Left renal pelvis (tissue), 4 donors: ENCODE results near the gene ZEB2. TPM values are rescaled to one million over a fixed set of nuclear protein-coding genes. Genes with fewer than 3 reads are reported as not detected.
A peak's percentile ranks its signal among the peaks of the same experiment; 100 is the strongest.

Source experiments
- DNase-seq, 4 donors: peaks; one replicate each; pipeline ENCODE4 v3.0.0-alpha.2; 2013; ENCODE audit warnings: low read depth in 4 of 4, low spot score in 3 of 4
- polyA plus RNA-seq, 4 donors: library from polyadenylated mRNA; unstranded; fragments of 120-200 nt; gene quantifications; one replicate each; pipeline ENCODE4 v1.2.1, GENCODE V29; 2013; ENCODE audit not compliant: insufficient read length in 4 of 4

ZEB2 gene
- polyA plus RNA-seq, 4 donors = 60.5 to 165 (median 118) TPM

DNA sequence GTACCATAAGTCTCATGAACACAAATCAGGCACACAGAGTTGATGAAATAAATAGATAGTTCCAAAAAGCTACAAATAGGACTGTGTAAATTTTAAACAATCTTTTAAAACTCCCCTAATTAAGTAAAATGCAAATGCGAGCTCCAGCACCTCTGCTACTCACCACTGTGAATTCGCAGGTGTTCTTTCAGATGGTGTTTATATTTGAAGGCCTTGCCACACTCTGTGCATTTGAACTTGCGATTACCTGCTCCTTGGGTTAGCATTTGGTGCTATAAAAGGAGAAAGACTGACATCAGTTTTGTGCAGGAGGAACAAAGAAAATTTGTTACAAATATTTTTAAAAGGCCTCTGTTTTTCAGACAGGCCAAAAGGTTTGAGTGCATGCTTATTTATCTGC, 118.9 kb downstream of the ZEB2 start:
- no peak for DNase-seq

DNA sequence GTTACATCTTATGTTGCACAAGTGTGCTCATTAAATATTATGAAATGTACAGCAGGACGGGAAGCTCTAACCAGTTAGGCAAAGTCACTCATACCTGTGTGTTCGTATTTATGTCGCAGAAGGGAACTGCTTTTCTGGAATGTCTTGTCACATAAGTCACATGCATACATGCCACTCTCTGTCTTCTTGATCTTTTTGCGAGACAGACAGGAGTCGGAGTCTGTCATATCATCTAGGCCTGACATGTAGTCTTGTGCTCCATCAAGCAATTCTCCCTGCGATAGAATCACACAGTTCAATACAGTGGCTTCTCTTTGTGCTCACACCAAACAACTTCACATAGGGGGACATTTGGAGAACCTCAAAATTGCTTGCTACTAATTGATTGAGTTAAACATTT, 123.6 kb downstream of the ZEB2 start:
- no peak for DNase-seq

DNA sequence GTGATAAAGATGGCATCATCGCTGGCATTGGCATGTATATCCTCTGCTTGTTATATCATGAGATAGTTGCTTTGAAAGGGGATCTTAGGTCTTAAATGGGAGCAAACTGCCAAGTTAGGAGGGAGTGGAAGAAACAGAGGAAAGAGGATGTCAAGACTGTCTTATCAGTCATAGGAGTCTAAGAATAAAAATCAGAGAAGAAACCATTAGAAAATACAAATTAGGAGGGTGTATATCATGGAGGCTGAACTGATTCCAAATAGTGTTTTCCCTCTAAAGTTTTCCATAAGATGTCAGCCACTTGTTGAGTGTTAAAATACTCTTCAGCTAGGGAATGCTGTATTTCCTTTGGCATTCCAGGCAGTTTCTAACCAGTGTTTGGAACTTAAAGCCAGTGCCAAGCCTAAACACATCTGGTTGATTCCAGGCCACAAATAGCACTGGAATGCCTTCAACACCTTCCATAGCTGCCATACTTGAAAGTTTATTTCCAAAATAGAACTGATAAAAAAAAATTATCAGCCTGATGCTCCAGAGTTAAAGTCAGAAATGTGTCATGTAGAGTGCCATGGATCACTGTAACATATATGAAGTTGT, 129.4 kb downstream of the ZEB2 start:
- no peak for DNase-seq

DNA sequence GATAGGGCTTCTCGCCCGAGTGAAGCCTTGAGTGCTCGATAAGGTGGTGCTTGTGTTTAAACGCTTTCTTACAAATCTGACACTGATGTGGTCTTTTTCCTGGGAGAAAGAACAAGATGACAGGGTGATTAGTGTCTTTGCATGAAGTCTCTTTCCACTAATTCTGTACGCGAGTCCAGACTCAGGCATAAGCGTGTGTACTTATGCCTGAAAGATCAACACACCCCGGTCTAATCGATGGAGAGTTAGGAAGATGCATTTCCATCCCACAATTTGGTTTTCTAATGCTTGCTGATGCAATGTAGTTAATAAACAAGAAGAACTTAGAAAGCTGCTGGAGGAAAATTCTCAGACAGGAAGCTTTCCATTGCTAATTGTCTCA, 130.0 kb downstream of the ZEB2 start:
- DNase-seq = no peak

DNA sequence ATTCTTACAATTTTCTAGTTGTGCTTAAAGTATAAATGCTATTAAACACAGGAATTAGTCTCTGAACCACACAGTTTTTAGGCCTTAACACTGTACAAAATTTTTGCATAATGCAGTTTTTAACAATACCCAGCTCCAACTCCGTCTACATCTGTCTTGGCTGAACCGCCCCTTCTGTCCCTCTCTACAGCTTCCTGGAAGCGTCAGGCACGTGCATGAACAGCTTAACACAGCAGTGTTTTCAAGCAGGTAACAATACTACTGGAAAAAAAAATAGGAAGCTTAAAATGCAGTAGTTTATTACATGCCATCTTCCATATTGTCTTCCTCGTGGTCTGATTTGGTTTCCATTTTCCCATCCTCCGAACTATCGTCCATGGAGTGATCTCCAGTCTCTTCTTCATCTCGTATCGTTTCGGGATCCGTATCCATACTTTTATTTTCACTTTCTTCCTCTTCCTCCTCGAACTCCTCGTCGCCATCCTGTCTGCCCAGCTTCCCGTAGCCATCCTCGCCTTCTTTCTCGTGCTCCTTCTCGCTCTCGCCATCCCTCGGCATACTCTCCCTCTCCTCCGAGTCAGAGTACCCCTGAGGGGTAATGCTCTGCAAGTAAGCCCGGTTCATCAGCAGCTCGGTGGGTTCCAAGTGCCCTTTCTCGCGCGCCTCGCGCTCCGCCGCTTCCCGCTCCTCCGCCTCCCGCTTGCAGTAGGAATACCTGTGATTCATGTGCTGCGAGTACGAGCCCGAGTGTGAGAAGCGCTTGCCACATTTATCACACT, 130.6 kb downstream of the ZEB2 start:
- no peak for DNase-seq

DNA sequence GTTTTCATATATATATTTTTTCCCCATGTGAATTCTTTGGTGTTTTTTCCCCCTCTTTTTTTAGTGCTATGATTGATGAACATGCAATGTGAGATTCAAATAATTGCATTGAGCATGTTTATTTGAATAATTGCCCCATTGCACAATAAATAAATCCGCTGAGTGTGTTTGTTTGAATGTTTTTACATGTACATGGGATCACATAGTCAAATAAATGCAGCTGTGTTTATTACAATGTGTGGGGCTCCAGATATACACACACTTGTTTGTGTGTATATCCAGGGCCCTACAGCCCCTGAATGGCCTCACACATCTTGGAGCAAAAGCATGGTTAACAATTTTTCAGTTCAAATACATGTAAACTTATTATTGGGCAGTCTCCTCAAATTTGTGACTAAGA, 134.5 kb downstream of the ZEB2 start:
- DNase-seq = no peak

DNA sequence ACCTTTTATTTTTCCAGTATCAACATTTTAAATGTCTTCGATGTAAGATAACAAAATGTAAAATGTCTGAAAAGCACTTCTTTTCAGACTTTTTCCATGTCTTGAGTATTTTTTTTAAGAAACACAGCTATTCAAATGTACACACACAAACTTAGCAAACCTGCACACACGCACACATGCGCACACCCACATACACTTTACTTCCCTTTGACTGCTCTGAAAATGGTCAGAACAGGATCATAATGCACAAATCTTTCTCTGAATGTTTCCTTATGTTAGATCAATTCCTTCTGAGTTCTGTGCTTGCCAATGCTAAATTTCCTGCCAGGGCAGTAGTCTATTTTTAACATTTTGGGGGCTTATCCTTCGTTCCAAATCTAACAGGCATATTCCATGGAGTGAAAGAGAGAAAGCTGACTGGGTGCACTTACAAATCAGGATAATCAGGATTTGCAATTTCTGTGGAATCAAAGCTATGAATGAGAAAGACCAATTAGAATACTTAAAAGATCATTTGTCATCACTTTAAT, 136.3 kb downstream of the ZEB2 start:
- no peak for DNase-seq

DNA sequence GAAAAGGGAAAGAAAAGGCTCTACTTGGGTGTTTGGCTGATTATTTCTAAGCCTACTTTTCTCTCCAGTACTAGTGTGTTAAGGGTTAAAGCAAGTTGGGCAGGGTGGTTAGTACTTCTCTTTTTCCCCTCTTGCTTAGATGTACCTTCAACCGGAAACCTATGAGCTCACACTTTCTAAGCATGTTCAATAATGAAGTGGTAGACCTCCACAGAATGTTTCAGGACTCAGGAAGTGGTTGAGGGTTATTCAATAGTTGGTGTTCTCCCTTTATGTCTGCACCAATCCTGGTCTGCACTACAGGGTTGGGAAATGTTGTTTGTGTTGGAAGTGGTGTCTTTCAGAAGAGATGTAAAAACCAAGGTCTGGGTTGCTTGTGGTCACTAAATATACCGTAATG, 137.1 kb downstream of the ZEB2 start:
- DNase-seq = no peak

DNA sequence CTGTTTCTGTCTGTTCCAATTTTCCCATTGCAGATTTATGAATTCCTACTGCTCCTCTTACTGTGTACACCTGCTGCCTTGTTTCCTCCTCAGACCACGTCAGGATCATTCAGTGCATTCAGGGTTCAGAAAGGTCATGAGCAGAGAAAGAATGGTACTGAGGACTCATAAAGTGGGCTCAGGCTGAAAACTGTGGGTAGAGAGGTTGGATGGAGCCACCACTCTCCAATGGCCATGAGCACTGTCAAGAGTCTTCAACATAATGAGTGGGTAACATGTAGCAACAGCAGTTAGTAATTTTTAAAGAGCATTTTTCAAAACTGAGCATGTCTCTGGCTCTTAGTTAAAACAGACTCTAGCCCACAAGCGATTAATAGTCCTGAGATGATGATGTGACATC, 138.2 kb downstream of the ZEB2 start:
- DNase-seq = no peak

DNA sequence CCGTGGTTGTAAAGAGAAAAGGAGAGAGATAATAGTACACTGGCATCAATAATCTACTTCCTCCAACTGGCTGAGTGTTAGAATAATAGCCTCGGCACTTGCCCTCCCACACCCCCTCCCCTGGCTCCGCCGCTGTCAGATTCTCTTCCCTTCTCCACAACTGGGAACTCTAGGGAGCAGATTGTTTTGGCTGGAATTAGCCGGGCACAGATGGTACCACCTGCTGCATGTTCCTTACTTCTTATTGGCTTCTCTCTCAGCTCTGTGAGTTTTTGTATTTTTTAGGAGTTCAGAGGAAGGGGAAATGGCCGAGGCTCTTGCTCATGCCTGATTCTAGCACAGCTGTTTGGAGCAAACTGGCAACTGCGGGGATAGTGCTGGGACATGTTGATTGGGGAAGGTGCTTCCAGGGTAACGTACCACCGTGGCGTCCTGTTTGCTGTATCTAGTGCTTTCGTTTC, 140.0 kb downstream of the ZEB2 start:
- DNase-seq = peak in 2 of 4 donors; percentile 14 to 31

DNA sequence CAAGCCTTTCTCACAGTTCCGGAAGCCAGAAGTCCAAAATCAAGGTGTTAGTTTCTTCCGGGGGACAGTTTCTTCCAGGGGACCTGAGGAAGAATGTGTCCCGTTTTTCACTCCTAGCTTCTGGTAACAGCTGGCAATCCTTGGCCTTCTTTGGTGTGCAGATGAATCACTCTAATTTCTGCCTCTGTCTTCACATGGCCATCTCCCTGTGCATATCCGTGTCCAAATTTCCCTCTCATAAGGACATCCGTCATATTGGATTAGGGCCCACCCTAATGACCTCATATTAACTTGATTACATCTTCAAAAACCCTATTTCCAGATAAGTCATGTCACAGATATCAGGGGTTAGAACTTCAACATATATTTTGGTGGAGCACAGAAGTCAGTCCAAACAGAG, 141.4 kb downstream of the ZEB2 start:
- no peak for DNase-seq

DNA sequence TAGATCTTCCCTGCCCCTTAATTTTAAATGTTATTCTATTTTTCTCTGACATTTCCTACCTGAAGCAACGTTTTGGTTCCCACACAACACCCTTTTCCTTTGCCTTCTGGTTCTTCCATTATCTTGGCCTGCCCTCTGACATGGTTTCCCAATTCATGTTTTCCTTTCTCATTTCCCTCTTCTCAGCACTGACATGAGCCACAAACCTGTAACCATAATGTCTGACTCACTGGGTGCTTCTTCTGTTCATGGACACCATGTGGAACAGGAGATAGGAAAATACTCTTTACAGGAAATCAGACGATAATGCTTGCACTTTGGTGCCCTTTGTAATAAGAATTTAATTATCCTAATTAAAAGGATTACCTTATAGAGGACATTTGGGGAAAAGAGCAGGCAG, 142.0 kb downstream of the ZEB2 start:
- no peak for DNase-seq

DNA sequence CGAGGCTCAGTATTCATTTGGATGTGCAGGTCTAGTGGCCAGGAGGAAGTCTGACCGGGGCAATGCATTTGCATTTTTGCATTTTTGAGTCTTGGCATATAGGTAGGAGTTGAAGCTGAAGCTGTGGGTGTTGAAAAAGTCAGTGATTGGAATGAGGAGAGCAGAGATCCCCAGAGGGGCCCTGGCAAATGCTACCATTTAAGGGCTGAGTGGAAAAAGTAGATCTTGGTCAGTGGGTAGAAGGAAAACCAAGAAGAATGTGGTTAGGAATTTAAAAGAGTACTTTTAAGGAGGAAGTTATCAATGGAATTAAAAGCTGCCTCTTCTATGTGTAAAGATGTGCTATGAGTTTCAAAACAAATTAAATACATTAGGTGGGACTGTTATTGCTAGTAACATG, 143.0 kb downstream of the ZEB2 start:
- no peak for DNase-seq

DNA sequence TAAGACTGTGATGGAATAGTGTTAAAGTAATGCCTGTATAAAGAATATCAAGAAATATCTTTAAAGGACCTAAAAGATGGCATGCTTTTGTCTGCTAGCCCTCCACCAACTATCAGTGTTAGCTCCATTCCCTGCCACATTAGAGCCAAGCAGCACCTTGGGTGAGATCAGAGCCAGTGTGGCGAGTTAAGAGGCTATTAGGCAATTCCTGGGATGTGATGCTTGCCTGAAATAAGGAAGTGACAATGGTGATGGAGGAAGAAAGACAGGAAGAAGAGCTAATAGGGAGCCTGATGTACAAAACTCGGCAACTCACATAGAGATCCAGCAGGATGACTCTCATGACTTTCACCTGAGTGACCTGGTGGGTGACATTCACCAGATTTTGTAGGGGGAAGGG, 143.5 kb downstream of the ZEB2 start:
- no peak for DNase-seq

DNA sequence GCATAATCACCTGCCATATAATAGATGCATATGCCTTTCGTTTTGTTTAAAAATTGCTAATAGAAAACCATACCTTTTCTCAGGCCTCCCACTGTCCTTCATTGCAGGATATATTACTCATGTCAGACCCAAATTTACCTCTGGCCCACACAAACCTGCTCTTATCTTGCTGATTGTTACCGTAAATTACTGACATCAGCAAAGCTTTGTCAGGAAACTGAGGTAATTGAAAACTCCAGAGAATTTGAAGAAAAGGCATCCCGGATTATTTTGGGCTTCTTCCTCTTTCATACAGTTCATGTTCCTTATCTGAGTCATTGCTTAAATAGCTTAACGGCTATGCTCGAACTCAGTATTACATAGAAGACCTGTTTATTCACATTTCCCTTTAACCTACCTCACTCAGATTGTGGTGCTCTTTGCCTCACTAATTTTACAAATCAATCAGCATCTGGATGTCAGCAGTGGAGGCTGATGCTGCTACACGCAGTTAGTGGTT, 145.7 kb downstream of the ZEB2 start:
- DNase-seq = no peak

DNA sequence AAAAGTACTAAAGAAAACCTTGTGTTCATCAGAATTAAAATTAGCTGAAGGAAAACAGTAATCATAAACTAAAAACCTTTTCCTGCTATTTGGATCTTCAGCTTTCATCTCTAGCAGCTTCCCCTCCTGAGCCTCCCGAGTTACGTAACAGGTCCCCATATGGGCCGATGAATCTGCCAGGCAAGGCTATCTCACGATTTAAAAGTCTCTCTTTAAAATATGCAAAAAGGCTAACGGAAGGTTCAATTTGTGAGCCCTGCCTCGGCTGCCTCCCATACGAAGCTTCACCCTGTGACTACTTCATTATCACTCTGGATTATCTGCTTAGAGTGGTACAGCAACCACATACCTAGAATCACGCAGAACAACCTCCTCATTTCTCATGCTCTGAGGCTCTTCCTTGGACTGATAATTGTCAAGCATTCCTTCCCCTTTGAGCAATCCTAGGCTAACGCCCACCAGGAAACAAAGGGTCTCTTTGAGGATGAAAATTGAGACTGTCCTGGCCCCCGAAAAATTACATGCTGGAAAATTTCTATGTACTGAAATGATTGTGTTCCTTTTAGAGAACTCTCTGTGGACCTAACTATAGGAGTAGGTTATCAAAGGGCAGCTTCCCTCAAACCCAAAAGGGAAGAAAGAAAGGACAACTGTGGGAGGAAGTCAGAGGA, 147.4 kb downstream of the ZEB2 start:
- DNase-seq = no peak

DNA sequence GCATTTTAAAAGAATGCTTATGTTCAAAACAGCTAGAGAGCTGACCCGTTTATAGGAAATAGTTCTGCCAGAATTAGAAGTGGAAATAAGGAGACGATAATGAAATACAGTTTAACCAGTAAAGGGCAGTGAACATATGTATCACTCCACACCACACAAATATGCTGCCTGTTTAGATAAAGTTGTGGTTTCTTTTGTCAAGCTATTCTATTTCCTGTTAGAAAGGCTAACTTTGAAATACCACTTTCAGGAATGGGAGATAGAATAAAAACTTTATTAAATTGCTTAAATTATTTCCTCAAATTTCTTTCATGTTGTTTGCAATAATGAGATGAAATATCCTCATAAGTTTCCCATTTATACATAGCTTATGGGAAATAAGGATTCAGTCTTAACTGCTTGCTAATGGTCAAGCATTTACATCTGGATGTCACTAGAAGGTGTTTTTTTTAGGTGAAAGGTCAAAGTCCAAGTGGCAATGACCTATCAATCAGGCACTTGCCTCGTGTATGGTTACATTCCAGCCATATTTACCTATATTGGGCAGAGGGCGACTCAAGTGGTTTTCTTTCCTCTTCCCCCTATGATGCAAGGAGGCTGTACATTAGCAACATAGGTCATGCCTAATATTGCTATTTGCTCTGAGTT, 148.9 kb downstream of the ZEB2 start:
- no peak for DNase-seq

DNA sequence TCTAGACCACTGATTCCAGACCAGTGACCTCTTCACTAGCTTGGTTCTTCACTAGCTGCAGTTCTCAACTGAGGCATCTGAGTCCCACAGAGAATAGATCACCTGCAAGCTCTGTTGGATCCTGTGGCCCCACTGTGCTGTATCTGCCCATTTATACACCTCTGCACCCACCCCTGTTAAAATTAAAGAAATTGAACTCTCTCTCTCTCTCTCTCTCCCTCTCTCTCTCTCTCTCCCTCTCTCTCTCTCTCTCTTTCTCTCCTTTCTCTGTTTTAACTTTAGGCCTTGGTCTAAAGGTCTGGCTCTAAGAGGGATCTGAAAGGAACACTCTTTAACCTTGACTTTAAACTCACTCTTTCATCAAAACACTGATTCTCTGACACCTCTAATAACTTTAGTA, 150.5 kb downstream of the ZEB2 start:
- no peak for DNase-seq

DNA sequence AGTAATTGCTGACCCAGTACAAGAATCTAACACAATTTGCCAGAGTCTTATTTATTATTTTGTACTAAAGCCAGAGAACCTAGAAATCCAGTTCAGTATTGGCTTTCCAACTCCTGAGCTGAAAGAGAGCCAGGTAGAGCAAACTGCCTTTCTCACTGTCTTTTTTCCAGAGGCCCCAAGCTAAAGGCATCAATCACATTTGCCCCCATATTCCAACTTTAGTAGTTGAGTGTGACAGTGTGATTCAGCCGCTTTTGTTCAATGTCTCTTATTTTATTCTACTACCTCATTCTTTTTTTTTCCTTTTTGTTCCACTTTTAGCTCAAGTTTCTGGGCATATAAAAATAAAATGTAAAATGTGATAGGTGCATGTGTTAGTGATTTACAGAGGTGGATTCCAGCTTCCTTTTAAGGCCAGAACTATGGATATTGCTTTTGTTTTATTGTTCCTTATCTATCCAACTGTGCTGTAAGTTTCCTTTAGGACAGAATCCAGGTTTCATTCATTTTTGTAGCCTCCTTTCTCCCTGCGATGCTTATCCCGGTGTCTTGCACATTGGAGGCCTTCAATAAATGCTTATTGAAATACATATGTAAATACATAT, 153.0 kb downstream of the ZEB2 start:
- no peak for DNase-seq

DNA sequence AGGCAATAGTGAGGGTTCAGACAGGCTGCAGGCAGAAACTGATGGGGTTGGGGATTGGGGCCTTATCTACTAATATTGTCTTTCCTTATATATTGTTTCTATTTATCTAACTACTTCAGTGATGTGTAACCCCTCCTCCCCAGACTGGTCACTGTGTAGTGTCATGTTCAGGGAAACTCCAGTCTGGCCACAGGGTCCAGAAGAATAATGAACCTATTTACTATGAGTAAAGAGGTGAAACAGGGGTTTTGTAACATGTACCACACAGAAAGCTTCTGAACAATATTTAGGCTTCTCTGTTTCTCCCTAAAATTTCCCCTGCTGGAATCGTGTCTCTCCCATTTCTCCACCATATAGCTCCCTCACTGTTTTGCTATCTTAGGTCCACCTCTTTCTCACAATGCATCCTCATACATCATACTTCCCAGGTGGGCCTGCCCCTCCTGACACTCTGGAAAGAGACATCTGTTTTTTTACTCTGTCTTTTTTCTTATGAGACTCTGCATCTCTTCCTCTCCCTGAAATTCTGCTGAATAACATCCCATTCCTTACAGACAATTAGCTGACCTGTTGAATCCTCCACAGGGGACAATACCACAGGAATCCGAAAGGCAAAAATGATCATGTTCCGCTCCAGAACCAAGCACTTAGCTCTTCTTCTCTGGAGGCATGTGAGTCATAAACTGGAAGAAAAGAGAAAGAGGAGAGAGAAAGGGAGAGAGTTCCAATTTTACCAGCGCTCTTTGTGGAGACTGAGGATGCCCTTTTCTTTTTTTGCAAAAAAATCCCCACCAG, 154.8 kb downstream of the ZEB2 start:
- no peak for DNase-seq
